Activated naive CD8-positive, alpha-beta T cell treated with anti-CD3 and anti-CD28 coated beads, Interleukin-2, amount 10 ng/mL, durations not matched to agents 7 days and 5 days (primary cell): ENCODE data around the gene HCN1. TPM values are rescaled to one million over a fixed set of nuclear protein-coding genes. Genes with fewer than 3 reads are reported as not detected.

Source experiments
- ATAC-seq: fragments of 150-1000 bp; cut with Tn5 transposase; one replicate; pipeline ENCODE4 v1.10.0; 2021; ENCODE audit warnings: low read depth, moderate library complexity
- POLR2A ChIA-PET: fragments of 350-600 bp; sonication (Branson Sonifier 250); formaldehyde crosslinking; loops from one replicate; lab custom pipeline; 2021; ENCODE audit warnings: antibody characterized with exemption; lab: Charles Lee
- DNase-seq: peaks from one replicate; pipeline ENCODE4 v3.0.0; 2021
- H3K27ac Mint-ChIP-seq: one replicate; pipeline ENCODE4 v1.8.0; 2022; ENCODE audit warnings: mild to moderate bottlenecking, mixed read lengths
- H3K27me3 Mint-ChIP-seq: one replicate; pipeline ENCODE4 v1.8.0; 2022; ENCODE audit warnings: mild to moderate bottlenecking, moderate library complexity, mixed read lengths
- H3K36me3 Mint-ChIP-seq: one replicate; pipeline ENCODE4 v1.8.0; 2021; ENCODE audit warnings: mild to moderate bottlenecking, mixed read lengths
- H3K4me1 Mint-ChIP-seq: one replicate; pipeline ENCODE4 v1.8.0; 2021; ENCODE audit warnings: mixed read lengths
- H3K4me3 Mint-ChIP-seq: one replicate; pipeline ENCODE4 v1.8.0; 2022; ENCODE audit warnings: mild to moderate bottlenecking, moderate library complexity, mixed read lengths
- H3K9me3 Mint-ChIP-seq: one replicate; pipeline ENCODE4 v1.8.0; 2021; ENCODE audit warnings: mixed read lengths
- total RNA-seq, 2 experiments: library from RNA; stranded (reverse); gene quantifications; one replicate each; pipeline ENCODE4 v1.2.3, GENCODE V29; 2021

Gene HCN1
- total RNA-seq, 2 experiments from 2014 or later = not detected

DNA sequence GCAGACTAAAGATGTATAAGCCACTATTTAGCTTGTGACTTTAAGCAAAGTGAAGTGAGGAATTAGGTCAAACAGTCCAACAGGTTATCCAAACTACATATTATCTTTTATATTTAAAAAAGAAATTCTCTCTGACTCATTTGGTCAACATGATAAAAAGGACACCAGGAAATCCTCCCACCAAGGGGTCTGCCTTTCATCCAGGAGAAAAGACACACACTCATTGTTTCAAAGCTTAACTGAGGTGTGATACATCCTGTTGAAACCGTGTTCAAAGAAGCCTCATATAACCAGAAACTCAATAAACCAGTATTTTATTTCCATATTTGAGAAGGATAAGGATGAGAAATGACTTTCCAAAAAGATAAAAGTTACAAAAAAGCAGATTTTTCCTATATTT lies 417.1 kb downstream of the HCN1 start:
- Mint-ChIP-seq H3K27me3 (no peaks in the 10 kb centered on the region), H3K9me3 (peaks cover 10% of the 10 kb centered on the region), H3K4me3 (no peak overlapping the region), H3K27ac (no peak overlapping the region), H3K36me3 (no peaks in the 10 kb centered on the region), H3K4me1 (no peaks in the 10 kb centered on the region)
- POLR2A ChIA-PET = no interaction called here
- ATAC-seq = no peak
- no peak for DNase-seq

DNA sequence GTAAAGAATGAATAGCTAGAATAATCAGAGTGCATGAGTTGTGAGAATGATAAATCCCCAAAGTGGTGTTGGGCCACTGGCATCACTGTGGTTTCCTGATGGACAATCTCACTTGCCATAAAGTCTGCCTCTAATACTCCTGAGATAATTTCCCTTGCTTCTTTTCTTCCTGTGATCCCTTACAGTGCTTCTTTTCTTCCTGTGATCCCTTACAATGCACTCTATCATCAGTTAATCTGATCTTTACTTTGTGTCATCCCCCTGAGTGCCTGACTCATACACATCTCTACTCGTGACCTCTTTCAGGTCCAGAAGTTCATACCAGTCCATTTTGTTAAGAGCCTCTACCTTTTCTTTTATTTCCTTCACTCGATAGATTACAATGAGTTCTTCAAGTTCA lies 418.3 kb downstream of the HCN1 start:
- Mint-ChIP-seq H3K4me3 (no peak overlapping the region), H3K36me3 (no peaks in the 10 kb centered on the region), H3K4me1 (no peaks in the 10 kb centered on the region), H3K9me3 (peaks cover 10% of the 10 kb centered on the region), H3K27me3 (no peaks in the 10 kb centered on the region), H3K27ac (no peak overlapping the region)
- POLR2A ChIA-PET = no interaction called here
- ATAC-seq = no peak
- DNase-seq = no peak

DNA sequence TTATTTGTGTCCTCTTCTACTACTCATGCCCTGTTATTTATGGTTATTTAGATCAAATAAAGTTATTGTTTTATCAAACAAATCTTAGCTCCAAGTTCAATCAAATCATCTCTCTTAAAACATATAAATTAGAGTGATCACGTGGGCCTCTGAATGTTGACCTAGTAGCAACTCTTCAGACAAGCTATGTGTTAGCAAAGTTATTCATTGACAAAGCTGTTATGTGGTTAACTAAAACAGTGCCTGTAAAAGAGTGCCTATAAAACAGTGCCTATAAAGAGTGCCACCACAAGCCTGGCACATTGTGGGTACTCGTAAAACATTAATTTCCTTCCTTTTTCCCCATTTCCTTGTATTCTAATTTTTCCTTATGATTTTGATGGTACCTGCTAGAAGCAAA lies 421.9 kb downstream of the HCN1 start:
- no peaks in the 10 kb centered on the region for H3K36me3 Mint-ChIP-seq
- H3K27ac Mint-ChIP-seq = no peak overlapping the region
- peaks cover 5% of the 10 kb centered on the region for H3K9me3 Mint-ChIP-seq
- ATAC-seq (no peak), DNase-seq (no peak)
- POLR2A ChIA-PET = no interaction called here
- H3K27me3 Mint-ChIP-seq = no peaks in the 10 kb centered on the region
- no peak overlapping the region for H3K4me3 Mint-ChIP-seq
- H3K4me1 Mint-ChIP-seq = no peaks in the 10 kb centered on the region

DNA sequence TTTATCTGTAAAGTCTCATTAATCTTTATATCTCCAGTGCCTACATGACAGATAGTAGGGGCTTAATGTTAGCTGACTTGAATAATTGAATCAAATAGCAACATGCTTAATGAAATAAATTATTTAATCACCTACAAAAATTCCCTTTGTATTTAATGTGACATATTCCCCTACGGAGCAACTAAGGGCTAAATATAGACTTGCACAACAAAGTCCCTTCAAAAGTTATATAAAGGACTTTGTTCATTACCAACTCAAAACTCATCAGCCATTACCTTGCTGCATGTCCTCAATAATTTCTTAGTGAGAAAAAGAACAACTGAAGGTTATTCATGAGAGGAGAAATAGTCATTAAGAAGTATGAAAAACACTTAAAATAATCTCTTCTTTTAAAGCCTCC lies 424.6 kb downstream of the HCN1 start:
- POLR2A ChIA-PET = no interaction called here

DNA sequence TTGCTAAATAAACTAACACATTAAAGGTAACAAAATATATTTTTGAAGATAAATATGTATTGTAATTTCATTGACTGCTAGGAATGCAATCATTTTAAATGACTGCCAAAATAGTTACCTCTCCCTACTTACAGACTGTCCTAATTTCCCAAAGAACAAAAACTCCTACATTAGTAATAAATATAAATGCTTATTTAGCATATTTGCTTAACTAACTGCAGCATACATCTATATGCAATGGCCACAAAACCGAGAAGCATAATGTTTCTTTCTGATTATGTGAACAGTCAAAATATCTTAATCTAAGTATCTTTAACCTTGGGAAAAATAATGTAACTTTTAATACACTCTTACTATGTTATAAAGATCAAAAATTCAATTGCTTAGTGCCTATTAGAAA lies 431.7 kb downstream of the HCN1 start:
- ATAC-seq (no peak), DNase-seq (no peak)
- H3K27me3 Mint-ChIP-seq = no peaks in the 10 kb centered on the region
- H3K27ac Mint-ChIP-seq = no peak overlapping the region
- H3K4me1 Mint-ChIP-seq = no peaks in the 10 kb centered on the region
- no peaks in the 10 kb centered on the region for H3K36me3 Mint-ChIP-seq
- POLR2A ChIA-PET = no interaction called here
- H3K4me3 Mint-ChIP-seq = no peak overlapping the region
- peaks cover 10% of the 10 kb centered on the region for H3K9me3 Mint-ChIP-seq

More for the DNA sequence above, 424.6 kb downstream of the HCN1 start:
- Mint-ChIP-seq H3K27ac (no peak overlapping the region), H3K9me3 (peaks cover 4% of the 10 kb centered on the region), H3K4me3 (no peak overlapping the region), H3K4me1 (no peaks in the 10 kb centered on the region), H3K27me3 (no peaks in the 10 kb centered on the region), H3K36me3 (no peaks in the 10 kb centered on the region)
- ATAC-seq (no peak), DNase-seq (no peak)

DNA sequence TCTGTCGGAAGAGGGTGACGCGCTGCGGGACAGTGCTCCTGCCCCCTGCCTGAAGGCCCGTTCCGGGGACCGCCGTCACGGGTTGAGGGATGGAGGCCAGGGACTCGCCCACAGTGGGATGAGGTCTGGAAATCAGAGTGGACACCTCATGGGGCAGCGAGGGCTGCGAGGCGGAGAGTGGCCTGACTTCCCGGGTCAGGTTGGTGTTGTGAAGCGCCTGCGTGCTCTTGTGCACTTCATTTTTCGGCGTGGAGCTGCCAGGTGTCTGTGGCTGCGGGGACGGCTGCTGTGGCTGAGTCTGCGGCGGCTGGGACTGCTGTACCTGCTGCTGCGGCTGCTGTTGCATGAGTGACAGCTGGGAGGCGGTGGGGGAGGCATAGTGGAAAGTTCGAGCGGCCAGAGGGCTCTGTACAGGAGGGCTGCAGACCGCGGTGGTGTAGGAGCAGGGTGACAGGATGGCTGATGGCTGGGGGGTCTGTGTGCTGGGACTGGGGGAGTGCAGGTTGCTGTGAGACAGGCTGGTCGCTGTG lies 434.1 kb downstream of the HCN1 start:
- no peak for ATAC-seq
- no peaks in the 10 kb centered on the region for H3K27me3 Mint-ChIP-seq
- POLR2A ChIA-PET = no interaction called here
- H3K4me3 Mint-ChIP-seq = no peak overlapping the region
- no peak for DNase-seq
- no peaks in the 10 kb centered on the region for H3K36me3 Mint-ChIP-seq
- peaks cover 7% of the 10 kb centered on the region for H3K9me3 Mint-ChIP-seq
- H3K4me1 Mint-ChIP-seq = no peaks in the 10 kb centered on the region
- no peak overlapping the region for H3K27ac Mint-ChIP-seq

DNA sequence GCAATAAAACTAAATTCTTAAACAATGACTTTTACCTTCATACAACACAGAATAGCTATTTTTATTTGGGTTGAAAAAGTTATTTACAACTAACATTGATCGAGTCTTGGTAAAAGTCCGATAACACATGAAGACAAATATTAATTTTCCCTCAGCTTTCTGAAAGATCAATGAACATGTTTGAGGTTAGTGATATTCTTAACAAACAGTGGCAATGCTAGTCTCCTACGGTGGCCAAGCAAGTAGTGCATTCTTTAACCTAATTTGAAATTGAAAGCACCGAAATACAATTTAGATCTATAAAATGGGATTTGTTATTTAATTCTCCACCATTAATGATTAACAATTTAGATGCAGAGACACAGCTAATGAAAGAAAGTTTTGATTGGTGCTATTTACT lies 435.1 kb downstream of the HCN1 start:
- no peaks in the 10 kb centered on the region for H3K27me3 Mint-ChIP-seq
- no peak for DNase-seq
- no peaks in the 10 kb centered on the region for H3K4me1 Mint-ChIP-seq
- H3K9me3 Mint-ChIP-seq = peaks cover 7% of the 10 kb centered on the region
- H3K4me3 Mint-ChIP-seq = no peak overlapping the region
- no peak overlapping the region for H3K27ac Mint-ChIP-seq
- POLR2A ChIA-PET = no interaction called here
- no peaks in the 10 kb centered on the region for H3K36me3 Mint-ChIP-seq
- ATAC-seq = no peak

DNA sequence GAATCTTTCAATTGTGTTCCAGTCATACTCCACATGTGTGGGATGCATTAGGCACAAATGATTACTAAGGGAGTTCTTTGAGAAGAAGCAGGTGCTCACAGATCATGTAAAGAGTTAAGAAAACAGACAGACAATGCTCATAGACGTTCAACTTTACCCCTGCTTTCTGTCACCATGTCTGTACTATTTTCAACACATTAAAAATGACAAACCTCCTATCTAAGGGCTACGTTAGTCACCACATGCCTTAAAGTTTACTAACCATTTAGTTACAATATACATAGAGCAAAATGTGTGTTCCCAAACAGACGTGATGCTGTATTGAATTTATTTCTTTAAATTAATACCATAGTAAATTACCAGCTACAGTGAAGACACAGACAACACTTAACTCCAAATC lies 435.9 kb downstream of the HCN1 start:
- peaks cover 7% of the 10 kb centered on the region for H3K9me3 Mint-ChIP-seq
- H3K27me3 Mint-ChIP-seq = no peaks in the 10 kb centered on the region
- no peak overlapping the region for H3K27ac Mint-ChIP-seq
- no peaks in the 10 kb centered on the region for H3K4me1 Mint-ChIP-seq
- no peak overlapping the region for H3K4me3 Mint-ChIP-seq
- no peak for ATAC-seq
- H3K36me3 Mint-ChIP-seq = no peaks in the 10 kb centered on the region
- POLR2A ChIA-PET = no interaction called here
- DNase-seq = no peak

DNA sequence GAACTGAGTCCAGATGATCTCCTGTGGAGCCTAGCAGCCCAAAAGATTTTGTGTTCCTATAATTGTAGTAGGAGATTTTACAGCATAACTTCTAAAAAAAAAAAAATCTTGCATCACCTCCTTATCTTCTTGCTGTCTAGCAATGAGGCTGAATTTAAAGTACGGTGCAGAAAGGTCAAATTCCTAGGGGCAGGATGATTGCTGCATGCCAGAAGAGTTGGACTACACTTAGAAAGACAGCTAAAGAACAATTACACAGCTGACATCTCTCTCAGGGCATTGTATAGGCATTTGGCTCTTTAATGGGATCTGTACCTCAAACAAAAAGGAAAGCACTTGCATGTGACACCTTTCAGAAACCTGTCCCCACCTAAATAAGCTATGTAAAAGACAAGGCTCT lies 443.2 kb downstream of the HCN1 start:
- Mint-ChIP-seq H3K27ac (no peak overlapping the region), H3K27me3 (no peaks in the 10 kb centered on the region), H3K4me3 (no peak overlapping the region), H3K36me3 (no peaks in the 10 kb centered on the region), H3K9me3 (peaks cover 10% of the 10 kb centered on the region), H3K4me1 (no peaks in the 10 kb centered on the region)
- ATAC-seq (no peak), DNase-seq (no peak)
- POLR2A ChIA-PET = no interaction called here

DNA sequence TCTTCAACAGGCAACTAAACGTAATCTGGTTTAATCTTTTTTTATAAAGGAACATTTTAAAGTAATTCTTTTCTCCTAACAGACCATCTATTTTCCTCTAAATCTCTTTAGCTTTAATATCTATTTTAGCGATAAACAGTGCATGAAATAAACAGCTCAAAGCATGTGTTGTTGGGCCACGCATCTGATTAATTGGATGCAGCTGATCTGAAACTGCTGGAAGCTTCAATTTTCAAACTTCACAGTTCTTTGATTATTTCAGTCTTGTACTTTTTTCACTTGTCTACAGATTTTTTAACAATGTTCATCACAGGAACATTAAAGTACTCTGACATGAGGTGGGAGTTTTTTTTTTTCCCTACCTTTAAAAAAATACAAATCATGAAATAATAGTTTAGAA lies 443.6 kb downstream of the HCN1 start:
- no peak overlapping the region for H3K4me3 Mint-ChIP-seq
- no peaks in the 10 kb centered on the region for H3K27me3 Mint-ChIP-seq
- DNase-seq = no peak
- H3K27ac Mint-ChIP-seq = no peak overlapping the region
- H3K36me3 Mint-ChIP-seq = no peaks in the 10 kb centered on the region
- POLR2A ChIA-PET = no interaction called here
- H3K9me3 Mint-ChIP-seq = peaks cover 13% of the 10 kb centered on the region
- H3K4me1 Mint-ChIP-seq = no peaks in the 10 kb centered on the region
- no peak for ATAC-seq

DNA sequence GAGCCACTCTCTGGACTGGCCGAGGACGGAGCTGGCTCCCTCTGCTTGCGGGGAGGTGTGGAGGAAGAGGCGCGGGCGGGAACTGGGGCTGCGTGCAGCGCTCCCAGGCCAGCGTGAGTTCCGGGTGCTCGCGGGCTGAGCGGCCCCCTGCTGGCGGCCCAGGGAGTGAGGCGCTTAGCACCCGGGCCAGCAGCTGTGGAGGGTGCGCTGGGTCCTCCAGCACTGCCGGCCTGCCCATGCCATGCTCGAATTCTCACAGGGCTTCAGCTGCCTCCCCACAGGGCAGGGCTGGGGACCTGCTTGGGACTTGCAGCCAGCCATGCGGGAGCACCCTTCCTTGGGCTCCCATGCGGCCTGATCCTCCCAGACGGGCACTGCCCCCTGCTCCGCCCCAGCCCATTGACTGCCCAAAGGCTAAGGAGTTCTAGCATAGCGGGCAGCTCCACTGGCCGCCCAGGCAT lies 470.6 kb downstream of the HCN1 start:
- Mint-ChIP-seq H3K27me3 (no peaks in the 10 kb centered on the region), H3K36me3 (no peaks in the 10 kb centered on the region), H3K4me3 (no peak overlapping the region), H3K27ac (no peak overlapping the region), H3K4me1 (no peaks in the 10 kb centered on the region), H3K9me3 (peaks cover 10% of the 10 kb centered on the region)
- no peak for ATAC-seq
- DNase-seq = no peak
- POLR2A ChIA-PET = no interaction called here

DNA sequence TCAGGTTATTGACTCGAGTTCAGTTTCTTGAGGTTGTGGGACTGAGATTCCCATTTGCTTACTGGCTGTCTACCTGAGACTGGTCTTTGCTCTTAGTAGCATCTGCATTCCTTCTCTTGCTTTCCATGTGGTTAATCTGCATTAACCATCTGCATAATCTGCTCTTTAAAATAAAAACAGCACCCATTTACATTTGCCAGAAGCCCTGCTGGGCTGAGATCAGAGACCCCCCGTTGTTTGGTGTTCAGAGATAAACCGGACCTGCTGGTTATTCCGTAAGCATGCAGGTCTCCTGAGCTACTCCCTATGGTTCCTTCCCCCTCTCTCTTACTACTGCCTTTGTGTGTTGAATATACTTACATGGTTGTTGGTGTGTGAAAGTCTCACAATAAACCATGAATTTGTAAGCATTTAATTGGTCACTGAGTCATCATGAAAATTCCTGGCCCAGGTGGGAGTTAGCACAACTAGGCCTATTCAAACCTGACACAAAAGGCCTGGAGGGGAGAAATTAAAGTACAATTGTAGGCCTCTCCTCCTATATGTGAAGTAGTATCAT lies 490.7 kb downstream of the HCN1 start:
- ATAC-seq (no peak), DNase-seq (no peak)
- H3K9me3 Mint-ChIP-seq = peaks cover 2% of the 10 kb centered on the region
- H3K27ac Mint-ChIP-seq = no peak overlapping the region
- POLR2A ChIA-PET = no interaction called here
- no peaks in the 10 kb centered on the region for H3K36me3 Mint-ChIP-seq
- H3K4me1 Mint-ChIP-seq = no peaks in the 10 kb centered on the region
- H3K4me3 Mint-ChIP-seq = no peak overlapping the region
- no peaks in the 10 kb centered on the region for H3K27me3 Mint-ChIP-seq
